CD4-positive, alpha-beta T cell treated with Interleukin-4 for 4 hours (primary cell): ENCODE measurements around the gene SHROOM3.

Experiments used
- DNase-seq: peaks from one replicate; pipeline ENCODE4 v3.0.0-alpha.2; 2020

Gene SHROOM3

GRCh38 chr4:76729460-76729859, 294.4 kb downstream of the SHROOM3 start:
- no peak for DNase-seq

- no peak for DNase-seq
These were observed 295.0 kb downstream of the SHROOM3 start for GRCh38 chr4:76729980-76730379.

GRCh38 chr4:76732246-76732645, 297.2 kb downstream of the SHROOM3 start:
- no peak for DNase-seq

DNA sequence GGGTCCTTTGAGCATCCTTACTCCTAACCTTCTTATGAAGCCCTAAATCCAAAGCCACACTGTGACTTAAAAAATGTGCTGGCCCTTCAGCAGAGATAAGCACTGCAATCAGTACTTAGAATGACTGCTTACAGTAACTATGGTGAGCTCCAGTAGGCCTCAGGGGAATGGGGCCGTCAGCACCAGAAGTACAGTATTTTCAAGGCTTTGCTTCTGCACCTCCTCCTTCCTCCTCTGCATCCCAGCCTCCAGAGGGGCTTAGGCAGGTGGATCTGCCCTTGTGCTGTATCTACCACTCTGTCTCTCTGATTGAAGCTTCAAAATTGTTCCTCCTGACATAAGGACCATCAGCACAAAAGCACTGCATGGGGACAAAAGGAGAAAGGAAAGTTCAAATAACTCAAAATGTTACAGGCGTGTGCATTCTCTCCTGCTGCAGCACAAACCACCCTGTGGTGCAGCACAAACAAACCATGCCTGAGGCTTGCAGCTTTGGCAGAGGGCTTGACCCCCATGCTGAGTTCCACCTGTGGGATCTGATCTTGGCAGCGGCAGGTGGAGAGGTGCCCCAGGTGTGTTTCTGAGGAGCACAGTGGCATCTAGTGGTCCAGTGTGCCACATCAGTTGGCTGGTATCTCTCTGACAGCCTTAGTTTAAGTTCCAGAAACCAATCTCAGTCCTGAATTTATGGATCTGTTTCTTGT, 298.2 kb downstream of the SHROOM3 start:
- no peak for DNase-seq

DNA sequence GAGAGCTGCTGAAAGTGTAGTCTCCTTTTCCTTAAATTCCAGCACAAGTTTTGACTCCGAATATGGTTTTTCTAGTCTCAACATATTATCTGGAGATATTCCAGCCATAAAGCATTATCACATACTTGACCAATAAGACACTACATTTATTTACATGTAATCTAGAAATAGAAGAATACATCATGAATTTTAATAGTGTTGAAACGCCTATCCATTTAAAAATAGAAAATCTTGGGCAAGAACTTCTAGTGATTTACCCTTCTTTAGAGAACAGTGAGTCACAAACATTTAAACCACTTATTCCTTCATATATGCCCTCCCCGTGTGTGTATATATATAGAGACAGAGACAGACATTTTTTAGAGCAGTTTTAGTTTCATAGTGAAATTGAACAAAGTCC, 301.4 kb downstream of the SHROOM3 start:
- DNase-seq = no peak

DNA sequence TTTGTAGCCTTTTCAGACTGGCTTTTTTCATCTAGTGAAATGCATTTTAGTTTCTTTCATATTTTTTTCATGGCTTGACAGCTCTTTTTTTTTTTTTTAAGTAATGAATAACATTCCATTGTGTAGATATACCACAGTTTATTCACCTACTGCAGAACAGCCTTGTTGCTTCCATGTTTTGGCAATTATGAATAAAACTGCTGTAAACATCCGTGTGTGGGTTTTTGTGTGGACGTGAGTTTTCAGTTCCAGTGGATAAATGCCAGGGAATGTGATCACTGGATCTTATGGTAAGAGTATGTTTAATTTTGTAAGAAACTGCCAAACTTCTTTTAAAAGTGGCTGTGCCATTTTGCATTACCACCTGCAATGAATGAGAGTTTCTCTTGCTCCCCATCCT, 302.2 kb downstream of the SHROOM3 start:
- no peak for DNase-seq

DNA sequence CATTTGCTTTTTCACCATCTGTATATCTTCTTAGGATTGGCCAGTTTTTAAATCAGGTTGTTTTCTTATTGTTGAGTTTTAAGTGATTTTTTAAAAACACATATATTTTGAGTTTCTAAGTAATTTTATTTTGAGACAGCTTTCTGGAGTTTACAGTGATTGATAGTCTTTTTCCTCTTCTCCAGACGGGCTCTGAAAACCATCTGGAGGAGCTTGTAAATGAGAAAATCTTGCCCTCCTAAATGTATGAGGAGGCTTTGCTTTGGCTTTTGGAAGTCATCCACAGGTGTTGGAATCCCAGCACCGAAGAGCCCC, 302.7 kb downstream of the SHROOM3 start:
- DNase-seq = no peak

DNA sequence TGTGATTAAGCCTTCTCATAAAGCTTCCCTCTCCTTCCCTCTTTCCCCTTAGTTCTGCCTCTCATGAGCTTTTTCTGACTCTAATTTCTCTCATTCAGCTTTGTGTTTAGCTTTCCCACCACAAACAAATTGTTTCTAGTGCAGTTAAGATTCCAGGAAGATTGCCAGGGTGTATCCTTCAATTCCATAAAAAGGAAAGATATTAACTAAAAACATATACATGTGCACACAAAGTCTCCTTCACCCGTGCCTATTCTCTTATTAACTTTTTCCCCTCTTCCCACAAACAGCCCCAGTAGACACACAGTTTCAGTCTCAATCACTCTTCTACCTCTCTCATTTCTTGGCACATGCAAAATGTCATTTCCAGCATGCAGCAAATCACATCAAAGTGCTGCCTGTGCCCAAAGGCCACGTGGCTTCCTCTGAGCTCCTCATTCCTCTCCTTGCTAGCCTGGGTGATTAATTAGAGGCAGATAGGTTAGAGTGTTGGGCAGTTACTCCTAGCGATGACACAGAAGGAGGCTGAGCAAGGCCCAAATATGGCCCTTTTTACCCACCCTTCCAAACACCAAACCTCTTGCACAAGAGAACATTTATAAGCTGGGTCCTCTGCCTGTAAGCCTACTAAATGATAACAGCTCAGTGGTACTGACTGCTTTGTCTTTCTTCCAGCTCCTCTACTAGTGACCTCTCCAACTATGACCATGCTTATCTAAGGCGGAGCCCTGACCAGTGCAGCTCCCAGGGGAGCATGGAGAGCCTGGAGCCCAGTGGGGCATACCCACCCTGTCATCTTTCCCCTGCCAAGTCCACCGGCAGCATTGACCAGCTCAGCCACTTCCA, 303.3 kb downstream of the SHROOM3 start:
- DNase-seq = no peak

DNA sequence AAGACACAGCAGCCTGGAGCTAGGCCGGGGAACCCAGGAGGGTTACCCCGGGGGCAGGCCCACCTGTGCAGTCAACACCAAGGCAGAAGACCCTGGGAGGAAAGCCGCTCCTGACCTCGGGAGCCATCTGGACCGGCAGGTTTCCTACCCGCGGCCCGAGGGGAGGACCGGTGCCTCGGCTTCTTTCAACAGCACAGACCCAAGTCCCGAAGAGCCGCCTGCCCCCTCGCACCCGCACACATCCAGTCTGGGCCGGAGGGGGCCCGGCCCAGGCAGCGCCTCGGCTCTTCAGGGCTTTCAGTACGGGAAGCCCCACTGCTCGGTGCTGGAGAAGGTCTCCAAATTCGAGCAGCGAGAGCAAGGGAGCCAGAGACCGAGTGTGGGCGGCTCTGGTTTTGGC, 305.2 kb downstream of the SHROOM3 start:
- DNase-seq = no peak

GRCh38 chr4:76740866-76741662, 306.0 kb downstream of the SHROOM3 start:
- DNase-seq = no peak

DNA sequence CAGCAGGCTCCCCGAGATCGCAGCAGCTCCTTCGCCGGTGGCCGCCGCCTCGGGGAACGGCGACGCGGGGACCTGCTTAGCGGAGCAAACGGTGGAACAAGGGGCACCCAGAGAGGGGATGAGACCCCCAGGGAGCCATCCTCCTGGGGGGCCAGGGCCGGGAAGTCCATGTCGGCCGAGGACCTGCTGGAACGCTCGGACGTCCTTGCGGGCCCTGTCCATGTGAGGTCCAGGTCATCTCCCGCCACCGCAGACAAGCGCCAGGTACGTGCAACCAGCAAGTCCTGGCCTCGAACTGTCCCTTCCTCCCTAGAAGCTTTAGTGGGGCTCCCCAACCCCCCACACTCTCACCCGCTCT, 306.6 kb downstream of the SHROOM3 start:
- DNase-seq = no peak

DNA sequence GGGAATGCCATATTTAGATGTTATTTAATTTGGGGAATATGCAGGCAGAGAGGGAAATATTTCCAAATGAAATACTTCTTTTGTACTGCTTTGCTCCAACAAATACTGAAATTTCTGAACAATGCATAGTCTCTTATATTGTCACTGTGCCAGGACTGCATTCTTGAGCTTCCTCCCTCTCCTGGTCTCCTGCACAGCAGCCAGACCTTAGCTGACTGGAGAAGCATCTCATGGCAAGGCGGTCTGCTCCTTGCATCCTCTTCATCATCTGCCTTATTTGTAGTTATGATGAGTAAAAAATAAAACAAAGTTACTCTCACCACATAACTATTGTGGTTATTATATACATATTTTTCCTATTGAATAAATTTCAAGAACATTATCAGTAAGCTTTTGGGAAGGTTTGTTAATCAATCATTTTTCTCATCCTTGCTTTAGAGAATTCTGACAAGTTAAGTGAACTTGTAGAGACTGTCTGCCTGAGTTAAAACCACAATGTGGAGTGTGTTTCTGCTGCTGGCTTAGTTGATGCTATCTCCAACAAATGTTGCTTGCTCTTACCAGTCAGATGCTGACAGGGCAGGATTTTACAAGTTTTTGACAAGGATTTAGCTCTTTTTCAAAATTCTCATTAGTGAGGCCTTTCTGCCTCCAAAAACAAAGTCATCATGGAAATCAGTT, 309.4 kb downstream of the SHROOM3 start:
- DNase-seq = no peak

DNA sequence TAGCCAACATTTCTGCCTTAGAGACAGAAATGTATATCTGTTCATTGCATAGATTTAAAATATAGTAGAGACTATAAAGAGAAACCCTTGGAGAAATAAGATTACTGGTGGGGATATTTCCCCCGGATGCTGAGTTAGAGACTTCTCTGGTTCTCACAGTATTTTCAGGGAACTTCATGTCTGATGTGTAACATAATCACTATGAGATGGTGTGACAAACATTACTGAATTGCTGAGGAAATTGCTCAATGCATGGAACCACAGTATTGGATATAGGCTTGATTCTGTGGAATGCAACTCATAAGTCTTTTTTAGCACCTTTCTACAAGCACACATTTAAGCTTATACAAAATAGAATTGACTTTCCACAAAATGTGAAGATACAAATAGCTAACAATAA, 310.2 kb downstream of the SHROOM3 start:
- no peak for DNase-seq

GRCh38 chr4:76747563-76747962, 312.5 kb downstream of the SHROOM3 start:
- DNase-seq = no peak

GRCh38 chr4:76748649-76749048, 313.6 kb downstream of the SHROOM3 start:
- DNase-seq = no peak

DNA sequence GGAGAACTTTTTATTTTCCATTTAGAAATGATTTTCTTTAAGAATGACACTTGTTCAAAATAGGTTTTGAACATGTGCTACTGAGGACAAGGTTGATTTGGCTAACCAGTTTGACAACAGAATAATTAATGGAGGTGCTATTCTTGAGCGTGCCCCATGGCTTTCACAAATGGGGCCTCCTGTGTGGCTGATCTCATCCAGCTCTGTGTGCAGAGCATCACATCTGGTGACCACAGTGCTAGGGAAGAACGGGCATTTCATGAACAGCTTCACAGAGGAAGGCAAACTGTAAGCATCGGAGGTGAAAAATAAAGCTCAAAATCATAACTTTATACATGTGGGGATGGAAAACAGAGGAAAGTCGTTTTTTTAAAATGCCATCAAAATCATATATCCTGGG, 314.3 kb downstream of the SHROOM3 start:
- DNase-seq = no peak

DNA sequence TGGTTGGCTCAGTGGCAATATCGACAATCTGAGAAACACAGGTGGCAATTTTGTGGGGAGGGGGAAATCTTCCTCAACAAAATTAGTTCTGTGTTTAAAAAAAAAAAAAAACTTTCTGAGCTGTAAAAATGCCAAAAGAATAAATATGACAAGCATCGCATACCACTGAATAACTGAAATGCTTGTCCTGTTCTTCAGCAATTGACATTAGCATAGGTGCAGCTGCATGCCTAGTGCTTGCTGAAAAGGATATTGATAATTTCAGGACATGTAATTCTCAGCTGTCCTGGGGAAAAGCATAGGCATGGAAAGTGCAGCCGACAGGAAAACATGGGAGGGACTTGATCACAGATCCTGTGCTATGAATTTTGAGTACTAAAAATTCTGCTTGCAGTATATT, 315.7 kb downstream of the SHROOM3 start:
- DNase-seq = no peak

GRCh38 chr4:76751612-76752343, 316.7 kb downstream of the SHROOM3 start:
- DNase-seq = no peak

DNA sequence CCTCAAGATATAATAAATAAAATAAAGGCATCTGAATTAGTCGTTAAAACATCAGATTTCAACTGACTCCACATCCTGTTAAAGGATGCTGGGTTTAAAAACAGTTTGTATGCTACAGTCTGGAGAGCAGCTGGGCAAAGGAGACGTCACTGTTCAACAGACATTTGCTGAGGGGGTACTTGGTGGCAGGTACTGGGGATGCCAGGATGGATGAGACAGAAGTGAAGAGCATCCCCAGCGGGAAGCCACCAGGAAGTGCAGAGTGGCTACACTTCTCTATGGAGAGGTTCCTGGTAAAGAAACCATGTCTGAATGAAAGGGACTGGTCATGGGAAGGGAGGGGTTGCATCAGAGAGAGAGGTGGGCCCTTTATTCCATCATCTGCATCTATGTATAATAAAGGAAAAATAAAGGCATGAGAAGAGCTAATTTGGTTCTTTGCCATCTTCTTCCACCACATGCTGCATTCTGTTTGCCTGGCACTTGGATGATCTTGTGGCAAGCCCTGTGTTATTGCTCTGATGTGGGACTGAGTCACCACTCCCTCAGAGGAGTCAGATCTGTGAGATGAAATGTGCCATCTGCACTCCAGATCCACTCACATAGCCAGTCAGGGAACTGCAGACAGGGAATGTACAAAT, 318.0 kb downstream of the SHROOM3 start:
- no peak for DNase-seq

GRCh38 chr4:76753814-76754213, 318.8 kb downstream of the SHROOM3 start:
- DNase-seq = no peak

DNA sequence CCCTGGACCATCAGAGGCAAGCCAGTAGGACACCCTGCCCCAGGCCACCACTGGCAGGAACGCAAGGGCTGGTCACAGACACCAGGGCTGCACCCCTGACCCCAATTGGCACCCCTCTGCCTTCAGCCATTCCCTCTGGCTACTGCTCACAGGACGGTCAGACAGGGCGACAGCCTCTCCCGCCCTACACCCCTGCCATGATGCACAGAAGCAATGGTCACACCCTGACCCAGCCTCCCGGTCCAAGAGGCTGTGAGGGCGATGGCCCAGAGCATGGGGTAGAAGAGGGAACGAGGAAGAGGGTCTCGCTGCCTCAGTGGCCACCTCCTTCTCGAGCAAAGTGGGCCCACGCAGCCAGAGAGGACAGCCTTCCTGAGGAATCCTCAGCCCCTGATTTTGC, 319.4 kb downstream of the SHROOM3 start:
- no peak for DNase-seq

DNA sequence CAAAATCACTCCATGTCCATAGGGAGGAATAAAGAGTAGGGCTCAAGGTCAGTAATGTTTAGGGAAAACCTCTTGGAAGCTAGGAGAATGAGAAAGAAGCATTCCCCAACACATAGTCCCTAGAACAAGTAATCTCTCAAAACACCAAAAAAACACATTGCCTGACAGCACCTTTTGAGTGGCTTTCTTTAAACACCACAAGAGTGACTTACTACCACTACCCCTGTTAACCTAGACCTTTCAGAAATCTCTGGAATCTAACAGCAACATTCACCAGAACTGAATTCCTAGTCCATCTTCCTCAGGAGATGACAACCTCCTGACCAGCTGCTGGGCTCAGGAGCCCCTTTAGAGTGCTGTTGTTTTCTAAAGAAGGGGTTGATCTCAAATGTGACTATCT, 320.7 kb downstream of the SHROOM3 start:
- DNase-seq = no peak
